C4-2B (cell line): ENCODE data around the gene DLG1.
"Not testable (repeated sequence)": the region's sequence is repeated elsewhere in the genome, so short reads cannot be mapped to it uniquely, and the experiment has no call there.

Experiments
- H3K27ac ChIP-seq: fragments of 450-650 bp; 2 replicates; pipeline ENCODE4 v1.5.1; 2017
- ZFX ChIP-seq: fragments of 450-650 bp; IDR thresholded peaks from 2 replicates; pipeline ENCODE4 v1.6.1; 2017
- TF ChIP-seq, protein P1 (sequence below): fragments of 450-650 bp; conservative IDR thresholded peaks from 2 replicates; pipeline ENCODE4 v1.5.1; 2017; ENCODE audit warnings: mild to moderate bottlenecking

The DLG1 gene

DNA sequence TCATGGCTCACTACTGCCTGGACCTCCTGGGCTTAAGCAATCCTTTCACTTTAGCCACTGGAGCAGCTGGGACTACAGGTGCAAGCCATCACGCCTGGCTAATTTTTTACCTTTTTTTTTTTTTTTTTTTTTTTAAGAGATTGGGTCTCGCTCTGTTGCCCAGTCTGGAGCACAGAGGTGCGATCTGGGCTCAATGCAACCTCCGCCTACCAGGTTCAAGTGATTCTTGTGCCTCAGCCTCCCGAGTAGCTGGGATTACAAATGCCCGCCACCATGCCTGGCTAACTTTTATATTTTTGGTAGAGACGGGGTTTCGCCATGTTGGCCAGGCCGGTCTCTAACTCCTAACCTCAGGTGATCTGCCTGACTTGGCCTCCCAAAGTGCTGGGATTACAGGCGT lies 218.1 kb downstream of the DLG1 start:
- H3K27ac ChIP-seq = no peak overlapping the region
- no peak for TF ChIP-seq ZFX
- TF ChIP-seq, protein P1, sequence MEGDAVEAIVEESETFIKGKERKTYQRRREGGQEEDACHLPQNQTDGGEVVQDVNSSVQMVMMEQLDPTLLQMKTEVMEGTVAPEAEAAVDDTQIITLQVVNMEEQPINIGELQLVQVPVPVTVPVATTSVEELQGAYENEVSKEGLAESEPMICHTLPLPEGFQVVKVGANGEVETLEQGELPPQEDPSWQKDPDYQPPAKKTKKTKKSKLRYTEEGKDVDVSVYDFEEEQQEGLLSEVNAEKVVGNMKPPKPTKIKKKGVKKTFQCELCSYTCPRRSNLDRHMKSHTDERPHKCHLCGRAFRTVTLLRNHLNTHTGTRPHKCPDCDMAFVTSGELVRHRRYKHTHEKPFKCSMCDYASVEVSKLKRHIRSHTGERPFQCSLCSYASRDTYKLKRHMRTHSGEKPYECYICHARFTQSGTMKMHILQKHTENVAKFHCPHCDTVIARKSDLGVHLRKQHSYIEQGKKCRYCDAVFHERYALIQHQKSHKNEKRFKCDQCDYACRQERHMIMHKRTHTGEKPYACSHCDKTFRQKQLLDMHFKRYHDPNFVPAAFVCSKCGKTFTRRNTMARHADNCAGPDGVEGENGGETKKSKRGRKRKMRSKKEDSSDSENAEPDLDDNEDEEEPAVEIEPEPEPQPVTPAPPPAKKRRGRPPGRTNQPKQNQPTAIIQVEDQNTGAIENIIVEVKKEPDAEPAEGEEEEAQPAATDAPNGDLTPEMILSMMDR = no peak

DNA sequence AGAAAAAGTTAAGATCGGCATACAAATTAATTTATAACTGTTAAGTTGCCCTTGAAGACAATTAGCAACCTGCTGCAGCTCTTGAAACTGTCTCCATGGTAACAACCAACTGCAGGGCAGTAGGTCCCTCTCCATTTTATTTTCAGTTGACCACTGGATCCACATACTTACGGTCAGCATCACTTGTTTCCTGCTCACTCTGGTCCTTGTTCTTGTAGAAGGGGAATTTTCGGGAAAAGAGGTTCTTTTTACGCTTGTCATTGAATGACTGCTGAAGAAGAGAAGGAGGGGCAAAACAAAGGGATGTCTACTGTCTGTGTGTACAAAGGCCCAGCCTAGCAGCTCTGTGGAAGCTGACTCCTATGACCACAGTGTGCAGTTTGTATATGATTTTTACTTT lies 222.0 kb downstream of the DLG1 start:
- TF ChIP-seq ZFX = no peak
- TF ChIP-seq, protein P1 = no peak
- H3K27ac ChIP-seq = no peak overlapping the region

DNA sequence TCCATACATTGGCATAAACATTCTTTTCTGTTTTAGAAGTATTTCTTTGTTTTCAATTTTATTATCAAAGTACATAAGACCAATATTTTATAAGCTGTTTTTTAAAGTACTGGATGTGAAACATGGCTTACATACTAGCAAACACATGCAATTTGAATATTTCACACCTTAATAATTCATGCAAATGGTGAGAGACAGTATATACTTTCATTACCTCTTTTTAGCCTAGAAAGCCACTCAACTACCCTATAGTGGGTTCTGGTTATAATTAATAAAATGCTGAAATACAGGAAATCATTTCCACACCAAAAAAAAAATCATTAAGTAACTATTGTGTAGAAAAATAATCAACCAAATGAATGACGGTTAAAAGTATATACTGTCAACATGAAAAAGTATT lies 230.3 kb downstream of the DLG1 start:
- H3K27ac ChIP-seq = no peak overlapping the region
- no peak for TF ChIP-seq ZFX
- TF ChIP-seq, protein P1 = no peak

DNA sequence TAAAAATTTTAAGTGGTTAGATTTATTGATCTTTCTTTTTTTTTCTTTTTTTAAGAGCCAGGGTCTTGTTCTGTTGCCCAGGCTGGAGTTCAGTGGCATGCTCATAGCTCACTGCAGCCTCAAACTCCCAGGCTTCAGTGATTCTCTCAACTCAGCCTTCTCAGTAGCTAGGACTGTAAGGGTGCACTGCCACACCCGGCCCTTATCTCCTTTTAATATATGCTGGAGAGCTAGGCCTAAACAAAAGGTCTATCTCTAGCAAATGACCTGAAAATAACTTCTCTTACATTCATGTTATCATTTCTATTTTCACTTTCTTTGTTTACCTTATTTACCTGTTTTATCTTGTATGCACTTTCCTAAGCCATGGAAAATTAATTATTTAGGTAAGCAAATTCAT lies 233.6 kb downstream of the DLG1 start:
- TF ChIP-seq, protein P1 = no peak
- no peak for TF ChIP-seq ZFX
- H3K27ac ChIP-seq = no peak overlapping the region

DNA sequence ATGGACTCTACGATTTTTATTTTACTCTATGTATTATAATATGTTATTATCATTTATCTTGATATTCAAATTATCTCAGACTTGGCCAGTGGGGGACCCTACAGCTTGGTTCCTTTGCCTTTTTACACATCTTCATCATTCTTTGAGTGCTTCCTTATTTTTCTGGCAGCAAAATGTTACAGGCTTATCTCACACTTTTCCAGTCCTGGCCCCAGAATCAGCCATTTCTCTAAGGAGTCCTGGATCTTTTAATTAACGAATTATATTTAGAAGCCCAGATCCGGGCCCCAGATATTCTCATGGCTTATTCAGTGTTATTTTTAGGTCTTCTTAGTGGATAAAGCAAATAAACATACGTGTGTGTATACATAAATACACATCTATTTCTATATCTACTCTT lies 236.0 kb downstream of the DLG1 start:
- no peak overlapping the region for H3K27ac ChIP-seq

DNA sequence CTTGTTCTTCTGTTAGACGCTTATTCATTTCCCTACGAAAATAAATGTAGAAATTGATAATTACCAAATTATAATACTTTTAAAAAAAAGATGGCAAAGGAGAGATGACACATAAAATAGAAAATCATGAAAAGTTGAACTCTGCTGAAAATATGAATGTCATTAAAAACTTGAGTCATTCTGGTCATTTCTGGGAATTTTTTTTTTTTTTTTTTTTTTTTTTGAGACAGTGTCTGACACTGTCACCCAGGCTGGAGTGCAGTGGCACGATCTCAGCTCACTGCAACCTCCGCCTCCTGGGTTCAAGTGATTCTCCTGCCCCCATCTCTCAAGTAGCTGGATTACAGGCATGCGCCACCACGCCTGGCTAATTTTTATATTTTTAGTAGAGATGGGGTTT lies 246.8 kb downstream of the DLG1 start:
- not testable (repeated sequence) for H3K27ac ChIP-seq

More for the DNA sequence above, 236.0 kb downstream of the DLG1 start:
- TF ChIP-seq, protein P1 = no peak
- no peak for TF ChIP-seq ZFX

DNA sequence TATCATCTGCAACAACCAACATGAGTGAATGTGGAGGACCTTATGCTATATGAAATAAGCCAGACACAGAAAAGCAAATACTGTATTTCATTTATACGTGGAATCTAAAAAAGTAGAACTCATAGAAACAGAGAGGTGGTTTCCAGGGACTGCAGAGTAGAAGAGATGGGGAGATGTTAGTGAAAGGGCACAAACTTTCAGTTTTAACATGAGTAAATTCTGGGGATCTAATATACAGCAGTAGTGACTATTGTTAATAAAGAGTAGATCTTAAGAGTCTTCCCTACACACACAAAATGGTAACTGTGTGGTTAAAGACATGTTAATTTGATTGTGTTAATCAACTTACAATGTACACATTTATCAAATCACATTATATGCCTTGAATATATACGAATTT lies 247.9 kb downstream of the DLG1 start:
- H3K27ac ChIP-seq = no peak overlapping the region
- TF ChIP-seq, protein P1 = no peak
- TF ChIP-seq ZFX = no peak

DNA sequence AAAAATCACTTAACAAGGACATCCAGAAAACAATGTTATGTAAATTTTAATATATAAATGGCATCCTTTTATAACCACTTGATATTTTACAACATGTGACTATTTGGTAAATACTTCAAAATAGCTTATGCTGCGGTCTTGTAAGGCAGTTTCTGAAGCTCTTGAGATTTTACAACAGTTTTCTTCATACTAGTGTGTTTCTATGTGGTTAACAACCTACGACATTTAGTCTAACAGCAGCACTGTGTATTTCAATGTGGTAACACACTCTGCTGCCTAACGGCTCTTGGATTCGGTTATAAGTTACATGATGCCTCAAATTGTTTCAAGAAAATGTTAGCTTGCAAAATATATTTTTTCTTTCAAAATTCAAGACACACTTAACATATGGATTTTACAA lies 255.9 kb downstream of the DLG1 start:
- no peak overlapping the region for H3K27ac ChIP-seq
- TF ChIP-seq ZFX = no peak
- TF ChIP-seq, protein P1 = no peak
